Measurements from ENCODE around the gene RAET1G. TPM values are rescaled to one million over a fixed set of nuclear protein-coding genes. Genes with fewer than 3 reads are reported as not detected.

The RAET1G gene
- polyA plus RNA-seq, 2 of the 4 experiments (the other 2 are of a cell fraction), result 10.1 to 24.4 TPM

DNA sequence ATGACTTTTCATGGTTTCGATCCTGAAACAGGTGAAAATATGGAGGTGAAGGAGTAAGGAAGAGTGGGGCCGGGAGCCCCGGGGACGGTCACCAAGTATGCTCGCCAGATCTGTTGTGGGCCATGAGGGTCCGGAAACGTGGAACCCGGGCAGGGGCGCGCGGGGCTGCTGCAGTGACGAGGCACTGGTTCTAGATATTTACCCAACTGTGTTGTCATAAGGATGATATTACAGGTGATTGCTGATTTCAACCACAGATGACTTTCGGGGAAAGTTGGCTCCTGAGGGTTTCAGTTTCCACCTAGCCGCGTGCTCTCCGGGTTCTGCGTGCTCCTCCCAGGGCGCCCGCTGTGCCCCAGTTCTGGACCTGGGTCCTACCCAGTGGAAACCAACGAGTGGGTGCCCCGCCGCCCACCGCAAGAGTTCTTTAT, 12.2 kb downstream of the RAET1G start:
- H3K4me3 ChIP-seq, result no peak overlapping the region
- 84% methylated on average over 23 of the region's 23 CpGs for WGBS (ENCODE audit: missing lambda C conversion rate)
- peaks cover 7% of the 10 kb centered on the region; the same call in 1 of the 3 replicates for H3K9me3 ChIP-seq
- POLR2A ChIA-PET, result no interaction called here
- CTCF ChIA-PET, result interaction anchor here (1.4 kb wide), 1 partner anchor 70 kb away, joined by 4 read pairs; no protein-coding TSS in a partner anchor
- no peak overlapping the region for H3K4me2 ChIP-seq
- DNase-seq (ENCODE audit: low read depth in 1 of 2, low spot score in 1 of 2), result no peak
- no peaks in the 10 kb centered on the region for H3K4me1 ChIP-seq
- TF ChIP-seq CHD2 (IDR thresholded peaks at IDR 0.05; ENCODE audit: low read length, partially characterized antibody) (no peak), RAD21 (conservative IDR thresholded peaks at IDR 0.05 in 1 of 2, IDR thresholded peaks at IDR 0.05 in 1 of 2) (no peak), NR3C1 (IDR thresholded peaks at IDR 0.05) (no peak), NFE2L2 (conservative IDR thresholded peaks at IDR 0.05; ENCODE audit: low read length) (no peak), KDM1A (IDR thresholded peaks at IDR 0.05; ENCODE audit: low read depth) (no peak), RNF2 (IDR thresholded peaks at IDR 0.05; ENCODE audit: borderline replicate concordance, low read depth) (no peak), ZFP36 (IDR thresholded peaks at IDR 0.05; ENCODE audit: borderline replicate concordance, partially characterized antibody) (no peak), HOXA7 (CRISPR knock-in tag; IDR thresholded peaks at IDR 0.05) (no peak), JUNB (IDR thresholded peaks at IDR 0.05) (no peak), KDM5A (IDR thresholded peaks at IDR 0.05) (no peak), TP53 (CRISPR knock-in tag; IDR thresholded peaks at IDR 0.05) (no peak), CBX2 (IDR thresholded peaks at IDR 0.05; ENCODE audit: borderline replicate concordance, low read depth) (no peak)
- TF ChIP-seq, protein P1, sequence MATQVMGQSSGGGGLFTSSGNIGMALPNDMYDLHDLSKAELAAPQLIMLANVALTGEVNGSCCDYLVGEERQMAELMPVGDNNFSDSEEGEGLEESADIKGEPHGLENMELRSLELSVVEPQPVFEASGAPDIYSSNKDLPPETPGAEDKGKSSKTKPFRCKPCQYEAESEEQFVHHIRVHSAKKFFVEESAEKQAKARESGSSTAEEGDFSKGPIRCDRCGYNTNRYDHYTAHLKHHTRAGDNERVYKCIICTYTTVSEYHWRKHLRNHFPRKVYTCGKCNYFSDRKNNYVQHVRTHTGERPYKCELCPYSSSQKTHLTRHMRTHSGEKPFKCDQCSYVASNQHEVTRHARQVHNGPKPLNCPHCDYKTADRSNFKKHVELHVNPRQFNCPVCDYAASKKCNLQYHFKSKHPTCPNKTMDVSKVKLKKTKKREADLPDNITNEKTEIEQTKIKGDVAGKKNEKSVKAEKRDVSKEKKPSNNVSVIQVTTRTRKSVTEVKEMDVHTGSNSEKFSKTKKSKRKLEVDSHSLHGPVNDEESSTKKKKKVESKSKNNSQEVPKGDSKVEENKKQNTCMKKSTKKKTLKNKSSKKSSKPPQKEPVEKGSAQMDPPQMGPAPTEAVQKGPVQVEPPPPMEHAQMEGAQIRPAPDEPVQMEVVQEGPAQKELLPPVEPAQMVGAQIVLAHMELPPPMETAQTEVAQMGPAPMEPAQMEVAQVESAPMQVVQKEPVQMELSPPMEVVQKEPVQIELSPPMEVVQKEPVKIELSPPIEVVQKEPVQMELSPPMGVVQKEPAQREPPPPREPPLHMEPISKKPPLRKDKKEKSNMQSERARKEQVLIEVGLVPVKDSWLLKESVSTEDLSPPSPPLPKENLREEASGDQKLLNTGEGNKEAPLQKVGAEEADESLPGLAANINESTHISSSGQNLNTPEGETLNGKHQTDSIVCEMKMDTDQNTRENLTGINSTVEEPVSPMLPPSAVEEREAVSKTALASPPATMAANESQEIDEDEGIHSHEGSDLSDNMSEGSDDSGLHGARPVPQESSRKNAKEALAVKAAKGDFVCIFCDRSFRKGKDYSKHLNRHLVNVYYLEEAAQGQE (IDR thresholded peaks at IDR 0.05), result no peak
- TF ChIP-seq, protein P2, sequence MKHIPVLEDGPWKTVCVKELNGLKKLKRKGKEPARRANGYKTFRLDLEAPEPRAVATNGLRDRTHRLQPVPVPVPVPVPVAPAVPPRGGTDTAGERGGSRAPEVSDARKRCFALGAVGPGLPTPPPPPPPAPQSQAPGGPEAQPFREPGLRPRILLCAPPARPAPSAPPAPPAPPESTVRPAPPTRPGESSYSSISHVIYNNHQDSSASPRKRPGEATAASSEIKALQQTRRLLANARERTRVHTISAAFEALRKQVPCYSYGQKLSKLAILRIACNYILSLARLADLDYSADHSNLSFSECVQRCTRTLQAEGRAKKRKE (CRISPR knock-in tag; IDR thresholded peaks at IDR 0.05; ENCODE audit: low read depth), result no peak
- TF ChIP-seq, protein P3, sequence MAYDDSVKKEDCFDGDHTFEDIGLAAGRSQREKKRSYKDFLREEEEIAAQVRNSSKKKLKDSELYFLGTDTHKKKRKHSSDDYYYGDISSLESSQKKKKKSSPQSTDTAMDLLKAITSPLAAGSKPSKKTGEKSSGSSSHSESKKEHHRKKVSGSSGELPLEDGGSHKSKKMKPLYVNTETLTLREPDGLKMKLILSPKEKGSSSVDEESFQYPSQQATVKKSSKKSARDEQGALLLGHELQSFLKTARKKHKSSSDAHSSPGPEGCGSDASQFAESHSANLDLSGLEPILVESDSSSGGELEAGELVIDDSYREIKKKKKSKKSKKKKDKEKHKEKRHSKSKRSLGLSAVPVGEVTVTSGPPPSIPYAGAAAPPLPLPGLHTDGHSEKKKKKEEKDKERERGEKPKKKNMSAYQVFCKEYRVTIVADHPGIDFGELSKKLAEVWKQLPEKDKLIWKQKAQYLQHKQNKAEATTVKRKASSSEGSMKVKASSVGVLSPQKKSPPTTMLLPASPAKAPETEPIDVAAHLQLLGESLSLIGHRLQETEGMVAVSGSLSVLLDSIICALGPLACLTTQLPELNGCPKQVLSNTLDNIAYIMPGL (CRISPR knock-in tag; IDR thresholded peaks at IDR 0.05; ENCODE audit: borderline replicate concordance), result no peak
- TF ChIP-seq, protein P4, sequence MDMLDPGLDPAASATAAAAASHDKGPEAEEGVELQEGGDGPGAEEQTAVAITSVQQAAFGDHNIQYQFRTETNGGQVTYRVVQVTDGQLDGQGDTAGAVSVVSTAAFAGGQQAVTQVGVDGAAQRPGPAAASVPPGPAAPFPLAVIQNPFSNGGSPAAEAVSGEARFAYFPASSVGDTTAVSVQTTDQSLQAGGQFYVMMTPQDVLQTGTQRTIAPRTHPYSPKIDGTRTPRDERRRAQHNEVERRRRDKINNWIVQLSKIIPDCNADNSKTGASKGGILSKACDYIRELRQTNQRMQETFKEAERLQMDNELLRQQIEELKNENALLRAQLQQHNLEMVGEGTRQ (IDR thresholded peaks at IDR 0.05), result no peak
- H3K27ac ChIP-seq, result no peak overlapping the region
- FAIRE-seq, result no peak
- no peak for ATAC-seq

DNA sequence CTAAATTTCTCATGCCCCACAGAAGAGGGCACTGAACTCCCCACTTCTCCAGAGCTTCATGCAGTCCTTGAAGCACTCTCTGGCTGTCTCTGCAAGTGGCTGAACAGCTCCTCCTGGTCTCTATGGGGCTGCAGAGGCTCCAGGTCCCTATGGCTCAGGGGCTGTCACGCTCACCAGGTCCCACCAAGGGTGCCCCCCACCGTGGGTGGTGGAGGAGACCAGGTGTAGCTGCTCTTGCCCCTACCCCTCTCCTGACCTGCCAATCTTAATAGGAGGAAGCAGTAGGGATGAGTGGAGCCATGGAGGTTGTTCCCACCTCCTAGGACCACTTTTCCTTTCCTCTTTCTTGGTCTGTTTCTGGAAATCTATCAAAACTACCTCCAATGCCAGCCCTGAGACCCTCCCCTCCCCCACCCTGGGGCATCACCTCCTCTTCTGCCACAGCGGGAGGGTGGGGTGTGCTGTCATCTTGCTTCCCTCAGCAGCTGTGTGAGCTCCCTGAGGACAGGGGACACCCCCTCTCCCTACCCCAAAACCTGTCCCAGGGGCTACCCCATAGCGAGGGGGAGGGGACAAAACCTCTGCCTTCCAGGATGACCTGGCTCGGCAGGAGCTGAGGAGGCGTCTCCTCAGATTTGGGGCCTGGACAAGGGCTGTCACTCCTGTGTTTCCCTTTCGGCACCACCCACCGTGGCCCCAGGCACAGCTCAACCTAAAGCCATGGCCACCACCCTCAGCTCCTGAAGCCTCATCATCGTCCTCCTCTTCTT, 13.0 kb downstream of the RAET1G start:
- Histone ChIP-seq H3K27ac (no peak overlapping the region), H3K4me1 (no peaks in the 10 kb centered on the region), H3K9me3 (peaks cover 7% of the 10 kb centered on the region; the same call in 1 of the 3 replicates), H3K4me3 (no peak overlapping the region), H3K4me2 (no peak overlapping the region)
- ChIA-PET POLR2A (no interaction called here), CTCF (interaction anchor here (1.0 to 1.4 kb wide), 2 partner anchors 11 to 69 kb away, joined by 3 to 4 read pairs; no protein-coding TSS in a partner anchor)
- 60% methylated on average over 6 of the region's 9 CpGs for WGBS (ENCODE audit: missing lambda C conversion rate)
- ATAC-seq (no peak), DNase-seq (ENCODE audit: low read depth in 1 of 2, low spot score in 1 of 2) (no peak), FAIRE-seq (no peak)
- TF ChIP-seq, protein P5, sequence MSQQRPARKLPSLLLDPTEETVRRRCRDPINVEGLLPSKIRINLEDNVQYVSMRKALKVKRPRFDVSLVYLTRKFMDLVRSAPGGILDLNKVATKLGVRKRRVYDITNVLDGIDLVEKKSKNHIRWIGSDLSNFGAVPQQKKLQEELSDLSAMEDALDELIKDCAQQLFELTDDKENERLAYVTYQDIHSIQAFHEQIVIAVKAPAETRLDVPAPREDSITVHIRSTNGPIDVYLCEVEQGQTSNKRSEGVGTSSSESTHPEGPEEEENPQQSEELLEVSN (IDR thresholded peaks at IDR 0.05; ENCODE audit: borderline replicate concordance, low read depth), result no peak
- no peak for TF ChIP-seq TP53 (CRISPR knock-in tag; IDR thresholded peaks at IDR 0.05)
- TF ChIP-seq PHF8 (IDR thresholded peaks at IDR 0.05; ENCODE audit: borderline replicate concordance, low read depth), result no peak
- TF ChIP-seq EP300 (IDR thresholded peaks at IDR 0.05), result no peak
- no peak for TF ChIP-seq RARB (CRISPR knock-in tag; IDR thresholded peaks at IDR 0.05)
- no peak for TF ChIP-seq MAZ (IDR thresholded peaks at IDR 0.05; ENCODE audit: borderline replicate concordance, low read depth, low read length)
- no peak for TF ChIP-seq POLR2A (IDR thresholded peaks at IDR 0.05; ENCODE audit: low read length)
- TF ChIP-seq ZC3H11A (IDR thresholded peaks at IDR 0.05), result no peak
- no peak for TF ChIP-seq SREBF2 (IDR thresholded peaks at IDR 0.05)
- no peak for TF ChIP-seq NFE2L2 (conservative IDR thresholded peaks at IDR 0.05; ENCODE audit: low read length)
- TF ChIP-seq, protein P6, sequence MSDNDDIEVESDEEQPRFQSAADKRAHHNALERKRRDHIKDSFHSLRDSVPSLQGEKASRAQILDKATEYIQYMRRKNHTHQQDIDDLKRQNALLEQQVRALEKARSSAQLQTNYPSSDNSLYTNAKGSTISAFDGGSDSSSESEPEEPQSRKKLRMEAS (IDR thresholded peaks at IDR 0.05), result no peak
- TF ChIP-seq CHD4 (IDR thresholded peaks at IDR 0.05; ENCODE audit: borderline replicate concordance), result no peak
- TF ChIP-seq FOSL2 (IDR thresholded peaks at IDR 0.05), result no peak
- no peak for TF ChIP-seq FOSL2 (CRISPR knock-in tag; IDR thresholded peaks at IDR 0.05)
- TF ChIP-seq KDM1A (IDR thresholded peaks at IDR 0.05; ENCODE audit: low read depth), result no peak
- no peak for TF ChIP-seq RAD21 (conservative IDR thresholded peaks at IDR 0.05 in 1 of 2, IDR thresholded peaks at IDR 0.05 in 1 of 2)
- no peak for TF ChIP-seq CBX2 (IDR thresholded peaks at IDR 0.05; ENCODE audit: borderline replicate concordance, low read depth)
- no peak for TF ChIP-seq HOXA7 (CRISPR knock-in tag; IDR thresholded peaks at IDR 0.05)
- no peak for TF ChIP-seq CBX8 (IDR thresholded peaks at IDR 0.05)
